HG02588 (cell line): ENCODE results near the gene FOSL1.
"Not testable (repeated sequence)": the region's sequence is repeated elsewhere in the genome, so short reads cannot be mapped to it uniquely, and the experiment has no call there.

Experiments used
- ATAC-seq: cut with Tn5 transposase; IDR thresholded peaks from one replicate; pipeline ENCODE4 v1.9.1; 2021; ENCODE audit warnings: mild to moderate bottlenecking, moderate library complexity; ENCODE audit not compliant: unreplicated experiment

FOSL1 gene

GRCh38 chr11:65854161-65854592 lies 46.0 kb downstream of the FOSL1 start:
- ATAC-seq = no peak

- ATAC-seq = no peak
Measured at GRCh38 chr11:65853246-65853979, 46.8 kb downstream of the FOSL1 start.

GRCh38 chr11:65852508-65853245 lies 47.5 kb downstream of the FOSL1 start:
- no peak for ATAC-seq

- no peak for ATAC-seq
Measured at GRCh38 chr11:65851811-65852507, 48.2 kb downstream of the FOSL1 start.

GRCh38 chr11:65851083-65851579 lies 49.1 kb downstream of the FOSL1 start:
- no peak for ATAC-seq

- no peak for ATAC-seq
Measured at GRCh38 chr11:65850217-65851082, 49.7 kb downstream of the FOSL1 start.

- ATAC-seq = no peak
Measured at GRCh38 chr11:65849771-65850216, 50.4 kb downstream of the FOSL1 start.

- no peak for ATAC-seq
Measured at GRCh38 chr11:65849366-65849765, 50.8 kb downstream of the FOSL1 start.

GRCh38 chr11:65848693-65849092 lies 51.5 kb downstream of the FOSL1 start:
- ATAC-seq = not testable (repeated sequence)

GRCh38 chr11:65847746-65848145 lies 52.4 kb downstream of the FOSL1 start:
- no peak for ATAC-seq

GRCh38 chr11:65844231-65844872 lies 55.8 kb downstream of the FOSL1 start:
- no peak for ATAC-seq

GRCh38 chr11:65843811-65844210 lies 56.4 kb downstream of the FOSL1 start:
- ATAC-seq = no peak

- no peak for ATAC-seq
Measured at GRCh38 chr11:65842144-65842543, 58.0 kb downstream of the FOSL1 start.
